GM21515 (cell line): ENCODE results near the gene TMC1.
"Not testable (repeated sequence)": the region's sequence is repeated elsewhere in the genome, so short reads cannot be mapped to it uniquely, and the experiment has no call there.

ENCODE experiments used
- ATAC-seq: cut with Tn5 transposase; IDR thresholded peaks from one replicate; pipeline ENCODE4 v1.9.1; 2021; ENCODE audit not compliant: unreplicated experiment

The TMC1 gene

DNA sequence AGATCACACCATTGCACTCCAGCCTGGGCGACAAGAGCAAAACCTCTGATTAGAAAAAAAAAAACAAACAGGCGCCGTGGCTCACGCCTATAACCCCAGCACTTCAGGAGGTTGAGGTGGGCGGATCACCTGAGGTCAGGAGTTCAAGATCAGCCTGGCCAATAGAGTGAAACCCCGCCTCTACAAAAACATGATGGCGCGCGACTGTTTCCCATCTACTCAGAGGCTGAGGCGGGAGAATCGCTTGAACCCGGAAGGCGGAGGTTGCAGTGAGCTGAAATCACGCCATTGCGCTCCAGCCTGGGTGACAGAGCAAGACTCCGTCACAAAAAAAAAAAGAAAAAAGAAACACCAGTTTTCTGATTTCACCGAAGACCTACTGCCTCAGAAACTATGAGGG, at the start of gene TMC1:
TMC1 (plus strand) TSS at position 193 of the 400 bp plus-strand sequence. CDS start 127,041 bp downstream, outside the sequence.
- ATAC-seq = not testable (repeated sequence)

DNA sequence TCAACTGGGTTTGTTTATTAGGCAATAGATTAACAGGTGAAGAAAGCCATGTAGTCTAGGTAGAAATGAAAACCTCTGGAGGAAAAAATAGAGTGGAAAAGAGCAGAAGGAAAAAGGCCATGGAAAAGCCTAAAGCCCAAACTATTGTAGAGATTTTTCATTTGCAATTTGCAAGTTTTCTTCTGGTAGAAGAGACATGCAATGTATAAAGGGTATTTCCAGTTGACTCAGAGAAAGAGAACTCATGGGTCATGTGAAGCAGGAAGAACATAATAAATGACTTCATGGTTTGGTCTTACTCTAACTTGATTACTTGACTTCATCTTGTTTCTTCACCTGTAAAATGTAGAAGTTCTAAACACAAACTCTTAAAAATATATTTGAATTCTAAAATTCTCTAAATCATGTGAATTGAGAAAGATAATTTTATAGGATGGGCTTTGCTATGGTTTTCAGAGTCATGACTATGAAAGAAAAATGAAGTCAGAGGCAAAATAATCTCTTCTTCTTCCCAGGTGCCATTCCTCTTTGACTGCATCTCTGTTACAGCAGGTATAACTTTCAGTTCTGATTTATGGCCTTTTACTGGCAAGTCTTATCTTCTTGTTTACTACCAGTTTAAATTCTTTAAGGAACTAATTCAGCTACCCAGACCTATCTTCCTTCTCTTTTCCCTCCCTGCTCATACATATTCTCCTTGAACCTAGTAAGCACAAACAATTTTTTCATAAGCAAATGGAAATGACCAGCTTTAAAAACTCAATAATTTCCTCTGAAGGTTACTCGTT, 47.7 kb upstream of the TMC1 start:
- peak; percentile 77 for ATAC-seq

DNA sequence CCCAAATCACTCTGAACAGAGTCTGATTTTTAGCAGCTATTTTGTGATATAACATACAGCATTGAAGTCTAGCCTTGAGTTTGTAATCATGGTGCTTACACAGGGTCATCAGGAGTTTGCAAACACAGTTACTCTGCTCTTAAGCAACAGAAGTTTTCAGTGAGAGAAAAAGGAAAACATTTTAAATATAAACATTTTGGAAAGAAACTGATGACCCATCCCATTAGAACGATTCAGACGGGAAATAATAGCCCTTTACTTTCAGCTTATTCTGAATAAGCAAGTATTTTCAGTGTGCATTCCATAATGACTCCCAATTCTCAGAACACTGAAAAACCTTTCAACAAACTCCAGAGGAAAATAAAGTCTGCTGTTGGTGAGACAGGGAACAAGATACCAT, 46.7 kb upstream of the TMC1 start:
- ATAC-seq = no peak

GRCh38 chr9:72476100-72476499, 45.3 kb upstream of the TMC1 start:
- ATAC-seq = no peak

GRCh38 chr9:72476617-72477437, 44.6 kb upstream of the TMC1 start:
- ATAC-seq = no peak

GRCh38 chr9:72477930-72478518, 43.4 kb upstream of the TMC1 start:
- no peak for ATAC-seq

GRCh38 chr9:72478966-72479365, 42.4 kb upstream of the TMC1 start:
- ATAC-seq = no peak

DNA sequence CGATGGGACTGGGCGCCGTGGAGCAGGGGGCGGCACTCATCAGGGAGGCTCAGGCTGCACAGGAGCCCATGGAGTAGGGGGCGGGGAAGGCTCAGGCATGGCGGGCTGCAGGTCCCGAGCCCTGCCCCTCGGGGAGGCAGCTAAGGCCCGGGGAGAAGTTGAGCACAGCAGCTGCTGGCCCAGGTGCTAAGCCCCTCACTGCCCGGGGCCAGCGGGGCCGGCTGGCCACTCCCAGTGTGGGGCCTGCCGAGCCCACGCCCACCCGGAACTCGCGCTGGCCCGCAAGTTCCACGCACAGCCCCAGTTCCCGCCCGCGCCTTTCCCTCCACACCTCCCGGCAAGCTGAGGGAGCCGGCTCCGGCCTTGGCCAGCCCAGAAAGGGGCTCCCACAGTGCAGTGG, 41.1 kb upstream of the TMC1 start:
- not testable (repeated sequence) for ATAC-seq

DNA sequence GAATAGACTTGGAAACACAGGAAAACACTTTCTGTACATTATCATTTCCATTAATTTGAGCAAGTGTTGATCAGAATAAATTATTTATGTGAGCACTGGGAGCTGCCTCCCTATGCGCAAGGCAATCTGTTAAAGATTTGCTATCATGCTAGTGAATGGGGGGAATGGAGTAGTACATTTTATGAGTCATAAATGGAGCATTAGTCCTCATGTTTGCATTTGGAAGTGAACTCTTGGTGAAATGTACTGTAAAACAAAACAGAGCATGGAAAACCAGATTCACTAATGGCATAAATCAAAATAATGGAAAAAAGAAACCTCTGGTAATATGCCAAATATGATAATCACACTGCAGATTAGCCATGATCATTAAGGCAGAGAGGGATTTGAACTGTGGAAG, 40.5 kb upstream of the TMC1 start:
- ATAC-seq = no peak

GRCh38 chr9:72485821-72486593, 35.4 kb upstream of the TMC1 start:
- ATAC-seq = no peak

GRCh38 chr9:72486594-72486955, 34.8 kb upstream of the TMC1 start:
- ATAC-seq = no peak

DNA sequence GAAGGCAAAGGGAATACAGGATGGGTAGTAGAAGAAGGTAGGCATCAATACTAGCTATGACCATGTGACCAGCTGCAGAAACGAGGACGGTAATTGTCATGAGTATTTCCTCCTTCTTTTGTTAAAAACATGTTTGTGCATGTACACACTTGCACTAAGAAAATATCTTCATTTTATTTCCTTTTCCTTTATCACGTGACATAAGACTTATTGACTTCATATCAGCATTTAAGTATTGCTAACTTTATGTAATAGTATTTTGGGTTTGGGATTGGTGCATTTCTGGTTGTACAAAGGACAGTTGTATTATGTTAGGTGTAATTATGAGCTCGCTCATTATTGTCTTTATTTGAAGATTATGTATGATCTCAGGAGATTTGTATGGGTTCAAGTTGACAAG, 33.7 kb upstream of the TMC1 start:
- not testable (repeated sequence) for ATAC-seq

GRCh38 chr9:72489986-72490385, 31.4 kb upstream of the TMC1 start:
- ATAC-seq = no peak

- no peak for ATAC-seq
Observed at GRCh38 chr9:72491242-72491641, 30.2 kb upstream of the TMC1 start.

GRCh38 chr9:72494051-72494450, 27.4 kb upstream of the TMC1 start:
- ATAC-seq = no peak

DNA sequence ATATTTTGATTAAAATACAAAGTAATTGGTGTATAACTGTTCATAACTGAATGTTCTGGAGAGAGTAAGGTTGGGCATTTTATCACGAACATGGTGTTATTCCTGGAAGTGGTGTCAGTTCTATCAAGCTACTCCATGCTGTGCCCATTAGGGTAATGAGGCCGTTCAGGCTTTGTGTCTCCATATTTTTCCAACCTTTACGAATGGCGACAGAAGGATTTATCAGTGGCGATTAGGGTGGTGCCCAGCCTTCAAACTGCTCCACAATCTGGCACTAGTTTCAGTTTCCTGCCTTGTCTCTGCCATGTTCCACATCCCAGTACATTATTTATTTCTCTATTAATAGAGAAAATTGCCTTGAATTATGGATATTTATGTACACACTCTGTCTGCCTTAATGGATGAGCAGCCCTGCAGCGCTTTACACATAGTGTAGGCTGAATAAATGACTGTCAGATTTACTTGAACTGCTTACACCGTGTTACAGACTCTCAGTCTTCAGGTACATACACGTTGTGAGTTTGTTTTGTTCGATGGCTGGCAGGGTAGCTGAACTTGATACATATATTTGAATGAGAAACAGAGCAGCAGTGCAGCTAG, 23.9 kb upstream of the TMC1 start:
- ATAC-seq = no peak

- no peak for ATAC-seq
Observed at GRCh38 chr9:72506615-72507014, 14.8 kb upstream of the TMC1 start.

DNA sequence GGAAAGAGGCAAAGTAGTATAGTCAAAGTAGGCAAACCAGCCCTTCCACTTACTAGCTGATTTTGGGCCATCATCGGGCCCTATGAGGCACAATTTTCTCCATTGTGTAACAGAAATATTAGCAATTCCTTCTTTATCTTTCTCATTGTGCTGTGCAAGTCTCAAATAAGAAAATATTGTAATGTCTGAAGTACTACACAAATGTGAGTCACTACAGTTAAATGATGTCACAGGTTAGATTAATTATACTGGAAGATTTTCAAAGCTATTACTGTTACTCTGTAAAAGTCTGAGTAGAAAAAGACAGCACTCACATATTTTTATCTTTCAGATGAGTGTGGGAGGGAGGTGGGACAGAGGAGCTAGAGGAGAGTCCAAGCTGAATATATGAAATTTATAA, 12.4 kb upstream of the TMC1 start:
- ATAC-seq = no peak

DNA sequence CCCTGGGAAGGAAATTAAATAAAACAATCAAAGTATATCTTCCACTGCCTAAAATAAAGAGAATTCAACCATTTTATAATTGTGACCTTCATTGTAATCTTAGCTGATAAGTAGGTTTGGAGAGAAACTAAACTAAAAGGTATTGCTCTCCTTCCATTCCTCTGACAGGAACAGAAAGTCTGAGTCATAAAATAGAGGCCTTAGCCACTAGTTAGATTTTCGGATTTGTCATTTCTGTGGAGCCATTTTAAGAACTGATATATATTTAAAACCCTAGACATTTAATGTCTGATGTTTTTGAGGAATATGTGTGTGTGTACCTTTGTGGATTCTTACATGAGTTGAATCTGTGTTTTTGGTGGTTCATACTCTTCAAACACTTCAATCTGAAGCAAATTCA, 11.8 kb upstream of the TMC1 start:
- ATAC-seq = peak; percentile 87

DNA sequence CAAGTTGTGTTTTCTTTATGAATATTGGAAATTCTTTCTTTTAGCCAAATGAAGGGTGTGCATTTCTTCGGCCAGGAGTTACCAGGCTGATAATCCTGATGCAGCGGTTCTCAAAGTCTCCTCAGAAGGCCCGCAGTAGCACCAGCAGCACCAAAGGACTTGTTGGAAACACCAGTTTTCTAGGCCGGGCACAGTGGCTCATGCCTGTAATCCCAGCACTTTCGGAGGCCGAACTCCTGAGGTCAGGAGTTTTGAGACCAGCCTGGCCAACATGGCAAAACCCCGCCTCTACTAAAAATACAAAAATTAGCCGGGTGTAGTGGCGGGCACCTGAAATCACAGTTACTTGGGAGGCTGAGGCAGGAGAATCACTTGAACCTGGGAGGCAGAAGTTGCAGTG, 397 bp upstream of the TMC1 start:
- not testable (repeated sequence) for ATAC-seq
